DND-41 (cell line): Measurements from ENCODE around the gene GRIA1.

Source experiments
- ATAC-seq: fragments of 200-7000 bp; cut with Tn5 transposase; 3 replicates; pipeline ENCODE4 v1.9.1; 2021; ENCODE audit warnings: low read depth; ENCODE audit not compliant: insufficient read depth
- DNase-seq: peaks from one replicate; pipeline ENCODE4 v3.0.0-alpha.2; 2020
- H2AFZ ChIP-seq: 2 replicates; pipeline ENCODE4 v1.6.0; 2012; ENCODE audit warnings: low read depth, low read length
- H3K27ac ChIP-seq: 2 replicates; pipeline ENCODE4 v1.5.1; 2012; ENCODE audit warnings: low read length, inconsistent platforms
- H3K27me3 ChIP-seq: fragments of 200-600 bp; sonication (generic); 2 replicates; pipeline ENCODE4 v1.6.0; 2012; ENCODE audit warnings: low read length, mild to moderate bottlenecking, inconsistent platforms; ENCODE audit not compliant: insufficient read depth, poor library complexity
- H3K36me3 ChIP-seq: 2 replicates; pipeline ENCODE4 v1.5.1; 2012; ENCODE audit warnings: low read length, inconsistent platforms; ENCODE audit not compliant: insufficient read depth
- H3K4me1 ChIP-seq: 2 replicates; pipeline ENCODE4 v1.5.1; 2012; ENCODE audit warnings: mild to moderate bottlenecking, low read length; ENCODE audit not compliant: insufficient read depth
- H3K4me2 ChIP-seq: 2 replicates; pipeline ENCODE4 v1.6.0; 2012; ENCODE audit warnings: mild to moderate bottlenecking, moderate library complexity, low read length, inconsistent platforms; ENCODE audit not compliant: insufficient read depth
- H3K4me3 ChIP-seq, 2 experiments: fragments of 200-600 bp in 1 of 2; shearing (Covaris generic) in 1 of 2; 2 replicates each; pipeline ENCODE4 v1.5.1; 2012 to 2016; ENCODE audit warnings: inconsistent platforms in 2 of 2, low read length in 2 of 2, mild to moderate bottlenecking in 2 of 2, low read depth in 1 of 2, moderate library complexity in 1 of 2
- H3K79me2 ChIP-seq: 2 replicates; pipeline ENCODE4 v1.6.0; 2012; ENCODE audit warnings: low read length, inconsistent platforms; ENCODE audit not compliant: insufficient read depth
- H3K9ac ChIP-seq: 2 replicates; pipeline ENCODE4 v1.6.0; 2012; ENCODE audit warnings: low read depth, mild to moderate bottlenecking, inconsistent platforms, low read length, moderate library complexity
- H3K9me3 ChIP-seq: 2 replicates; pipeline ENCODE4 v1.5.1; 2012; ENCODE audit warnings: low read length, moderate library complexity, mild to moderate bottlenecking, inconsistent platforms; ENCODE audit not compliant: insufficient read depth, severe bottlenecking
- H4K20me1 ChIP-seq: 2 replicates; pipeline ENCODE4 v1.6.0; 2012; ENCODE audit warnings: low read length; ENCODE audit not compliant: insufficient read depth
- CTCF ChIP-seq: IDR thresholded peaks from 2 replicates; pipeline ENCODE4 v1.5.1; 2012; ENCODE audit warnings: borderline replicate concordance, low read length, moderate library complexity, mild to moderate bottlenecking; ENCODE audit not compliant: poor library complexity, severe bottlenecking; ENCODE audit errors: extremely low read depth
- EZH2 ChIP-seq: IDR thresholded peaks from 3 replicates; pipeline ENCODE4 v1.6.1; 2012; ENCODE audit warnings: borderline replicate concordance, low read depth, mild to moderate bottlenecking, moderate library complexity, low read length, inconsistent platforms; ENCODE audit not compliant: severe bottlenecking

GRIA1 gene

GRCh38 chr5:153520137-153520536 is 29.7 kb downstream of the GRIA1 start:
- no peak for DNase-seq
- no peak for ATAC-seq
- no peak overlapping the region for H3K27ac ChIP-seq

GRCh38 chr5:153520952-153521351 is 30.5 kb downstream of the GRIA1 start:
- H3K27ac ChIP-seq = no peak overlapping the region
- H2AFZ ChIP-seq = no peak overlapping the region
- no peak for ATAC-seq

More at GRCh38 chr5:153520137-153520536, 29.7 kb downstream of the GRIA1 start:
- TF ChIP-seq CTCF (no peak), EZH2 (no peak)
- Histone ChIP-seq H3K27me3 (no peaks in the 10 kb centered on the region), H3K36me3 (no peaks in the 10 kb centered on the region), H3K79me2 (no peaks in the 10 kb centered on the region), H3K4me3 (no peak overlapping the region), H4K20me1 (no peaks in the 10 kb centered on the region), H3K4me2 (no peak overlapping the region), H3K4me1 (no peaks in the 10 kb centered on the region), H2AFZ (no peak overlapping the region), H3K9me3 (no peaks in the 10 kb centered on the region), H3K9ac (no peak overlapping the region)

GRCh38 chr5:153523211-153523610 is 32.7 kb downstream of the GRIA1 start:
- ATAC-seq (no peak), DNase-seq (no peak)
- Histone ChIP-seq H3K4me3 (no peak overlapping the region), H3K4me1 (no peaks in the 10 kb centered on the region), H4K20me1 (no peaks in the 10 kb centered on the region), H3K36me3 (no peaks in the 10 kb centered on the region), H3K27ac (no peak overlapping the region), H3K79me2 (no peaks in the 10 kb centered on the region), H3K27me3 (no peaks in the 10 kb centered on the region), H3K9ac (no peak overlapping the region), H3K4me2 (no peak overlapping the region), H3K9me3 (no peaks in the 10 kb centered on the region), H2AFZ (no peak overlapping the region)
- TF ChIP-seq CTCF (no peak), EZH2 (no peak)

More at GRCh38 chr5:153520952-153521351, 30.5 kb downstream of the GRIA1 start:
- H3K9ac ChIP-seq = no peak overlapping the region
- H3K4me1 ChIP-seq = no peaks in the 10 kb centered on the region
- no peaks in the 10 kb centered on the region for H3K9me3 ChIP-seq
- no peak overlapping the region for H3K4me2 ChIP-seq
- TF ChIP-seq CTCF = no peak
- TF ChIP-seq EZH2 = no peak
- no peak overlapping the region for H3K4me3 ChIP-seq
- H4K20me1 ChIP-seq = no peaks in the 10 kb centered on the region
- no peaks in the 10 kb centered on the region for H3K36me3 ChIP-seq
- no peaks in the 10 kb centered on the region for H3K79me2 ChIP-seq
- H3K27me3 ChIP-seq = no peaks in the 10 kb centered on the region
- no peak for DNase-seq

GRCh38 chr5:153523831-153524230 is 33.4 kb downstream of the GRIA1 start:
- Histone ChIP-seq H2AFZ (no peak overlapping the region), H4K20me1 (no peaks in the 10 kb centered on the region), H3K36me3 (no peaks in the 10 kb centered on the region), H3K4me1 (no peaks in the 10 kb centered on the region), H3K79me2 (no peaks in the 10 kb centered on the region), H3K9ac (no peak overlapping the region), H3K27ac (no peak overlapping the region), H3K27me3 (no peaks in the 10 kb centered on the region), H3K9me3 (no peaks in the 10 kb centered on the region), H3K4me3 (no peak overlapping the region), H3K4me2 (no peak overlapping the region)
- DNase-seq = no peak
- TF ChIP-seq EZH2 = no peak
- no peak for TF ChIP-seq CTCF
- ATAC-seq = no peak
